ENCODE data around the gene PCP4L1. TPM values are rescaled to one million over a fixed set of nuclear protein-coding genes. Genes with fewer than 3 reads are reported as not detected.
A peak's percentile ranks its signal among the peaks of the same experiment; 100 is the strongest.

PCP4L1 gene
- total RNA-seq, 2 donors from 2014 or later = 7.6 to 10.1 TPM

GRCh38 chr1:161298116-161298515, 39.6 kb downstream of the PCP4L1 start:
- Histone ChIP-seq H3K27me3 (replicated peaks; ENCODE audit: insufficient read depth) (no peaks in the 10 kb centered on the region), H3K4me1 (replicated peaks) (no peaks in the 10 kb centered on the region), H3K36me3 (no peaks in the 10 kb centered on the region), H3K4me3 (no peak overlapping the region), H3K27ac (no peak overlapping the region), H3K9me3 (no peaks in the 10 kb centered on the region)
- TF ChIP-seq, protein P1, sequence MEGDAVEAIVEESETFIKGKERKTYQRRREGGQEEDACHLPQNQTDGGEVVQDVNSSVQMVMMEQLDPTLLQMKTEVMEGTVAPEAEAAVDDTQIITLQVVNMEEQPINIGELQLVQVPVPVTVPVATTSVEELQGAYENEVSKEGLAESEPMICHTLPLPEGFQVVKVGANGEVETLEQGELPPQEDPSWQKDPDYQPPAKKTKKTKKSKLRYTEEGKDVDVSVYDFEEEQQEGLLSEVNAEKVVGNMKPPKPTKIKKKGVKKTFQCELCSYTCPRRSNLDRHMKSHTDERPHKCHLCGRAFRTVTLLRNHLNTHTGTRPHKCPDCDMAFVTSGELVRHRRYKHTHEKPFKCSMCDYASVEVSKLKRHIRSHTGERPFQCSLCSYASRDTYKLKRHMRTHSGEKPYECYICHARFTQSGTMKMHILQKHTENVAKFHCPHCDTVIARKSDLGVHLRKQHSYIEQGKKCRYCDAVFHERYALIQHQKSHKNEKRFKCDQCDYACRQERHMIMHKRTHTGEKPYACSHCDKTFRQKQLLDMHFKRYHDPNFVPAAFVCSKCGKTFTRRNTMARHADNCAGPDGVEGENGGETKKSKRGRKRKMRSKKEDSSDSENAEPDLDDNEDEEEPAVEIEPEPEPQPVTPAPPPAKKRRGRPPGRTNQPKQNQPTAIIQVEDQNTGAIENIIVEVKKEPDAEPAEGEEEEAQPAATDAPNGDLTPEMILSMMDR (IDR thresholded peaks at IDR 0.05) = no peak
- TF ChIP-seq POLR2AphosphoS5 (IDR thresholded peaks at IDR 0.05) = no peak
- no peak for TF ChIP-seq POLR2A (IDR thresholded peaks at IDR 0.05)
- 91% methylated on average over 6 of the region's 6 CpGs for WGBS
- intact Hi-C loops (cut with DNase I) = no loop called here
- no peak for DNase-seq (ENCODE audit: low spot score)

GRCh38 chr1:161299347-161299746, 40.8 kb downstream of the PCP4L1 start:
- 70% methylated on average over 9 of the region's 9 CpGs for WGBS
- intact Hi-C loops (cut with DNase I) = no loop called here

GRCh38 chr1:161300478-161300877, 41.9 kb downstream of the PCP4L1 start:
- H3K9me3 ChIP-seq = no peaks in the 10 kb centered on the region
- 90% methylated on average over 4 of the region's 4 CpGs for WGBS

More at GRCh38 chr1:161299347-161299746, 40.8 kb downstream of the PCP4L1 start:
- Histone ChIP-seq H3K4me3 (no peak overlapping the region), H3K36me3 (no peaks in the 10 kb centered on the region), H3K27ac (no peak overlapping the region), H3K27me3 (replicated peaks; ENCODE audit: insufficient read depth) (no peaks in the 10 kb centered on the region), H3K4me1 (replicated peaks) (no peaks in the 10 kb centered on the region), H3K9me3 (no peaks in the 10 kb centered on the region)
- DNase-seq (ENCODE audit: low spot score) = no peak
- no peak for TF ChIP-seq POLR2AphosphoS5 (IDR thresholded peaks at IDR 0.05)
- no peak for TF ChIP-seq POLR2A (IDR thresholded peaks at IDR 0.05)

DNA sequence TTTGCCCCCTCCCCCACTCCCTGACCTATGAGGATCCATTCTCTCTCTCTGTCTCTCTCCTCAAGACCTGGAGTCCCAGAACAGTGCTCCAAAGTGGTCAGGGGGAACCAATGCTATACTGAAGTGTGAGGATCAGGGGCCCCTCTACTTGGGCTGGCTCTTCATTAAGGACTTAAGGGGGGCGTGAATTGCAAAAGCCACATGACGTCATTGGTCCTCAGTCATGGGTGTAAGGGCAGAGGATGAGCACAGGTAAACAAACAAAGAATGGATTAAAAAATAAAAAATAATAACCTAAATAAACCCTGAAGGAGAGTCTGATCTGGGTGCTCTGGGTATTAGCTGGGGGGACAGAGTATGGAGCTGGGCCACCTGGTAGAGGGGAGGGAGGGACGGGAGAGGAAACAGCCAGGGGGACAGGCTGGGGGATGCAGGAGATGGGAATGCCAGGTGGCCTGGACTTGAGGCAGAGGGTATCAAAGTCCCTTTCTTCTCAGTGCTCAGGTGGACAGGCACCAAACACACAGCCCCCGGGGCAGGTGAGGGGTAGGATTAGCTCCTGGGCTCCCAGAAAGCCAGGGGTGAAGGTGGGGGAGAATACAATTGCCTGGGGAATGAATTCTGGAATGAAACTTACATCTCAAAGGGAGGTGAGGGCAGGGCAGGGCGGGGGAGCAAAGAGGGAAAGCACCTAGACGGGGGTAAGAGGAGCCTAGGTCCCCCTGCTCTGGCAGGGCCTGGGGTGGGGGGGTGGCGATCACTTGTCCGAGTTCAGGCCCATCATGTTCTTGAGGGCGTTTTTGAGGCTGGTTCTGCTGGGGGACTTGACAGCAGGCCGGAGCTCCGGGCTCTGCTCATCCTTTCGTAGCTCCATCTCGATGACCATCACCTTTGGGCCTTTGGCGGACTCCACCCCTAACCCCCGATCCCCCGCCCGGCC, 46.7 kb downstream of the PCP4L1 start:
- DNase-seq (ENCODE audit: low spot score) = no peak
- intact Hi-C loops (cut with DNase I) = no loop called here
- WGBS = 9% methylated on average over 17 of the region's 17 CpGs

More at GRCh38 chr1:161300478-161300877, 41.9 kb downstream of the PCP4L1 start:
- Histone ChIP-seq H3K27me3 (replicated peaks; ENCODE audit: insufficient read depth) (no peaks in the 10 kb centered on the region), H3K4me3 (no peak overlapping the region), H3K27ac (no peak overlapping the region), H3K36me3 (no peaks in the 10 kb centered on the region), H3K4me1 (replicated peaks) (peaks cover 6% of the 10 kb centered on the region)
- intact Hi-C loops (cut with DNase I) = no loop called here
- DNase-seq (ENCODE audit: low spot score) = no peak
- no peak for TF ChIP-seq POLR2AphosphoS5 (IDR thresholded peaks at IDR 0.05)
- TF ChIP-seq, protein P1 (IDR thresholded peaks at IDR 0.05) = no peak
- no peak for TF ChIP-seq POLR2A (IDR thresholded peaks at IDR 0.05)

GRCh38 chr1:161305867-161306519, 47.4 kb downstream of the PCP4L1 start:
- peak; percentile 57 for TF ChIP-seq POLR2A (IDR thresholded peaks at IDR 0.05)
- TF ChIP-seq, protein P1 (IDR thresholded peaks at IDR 0.05) = peak in 2 of 4 experiments; percentile 29 to 39
- peak; percentile 87 for TF ChIP-seq POLR2AphosphoS5 (IDR thresholded peaks at IDR 0.05)
- intact Hi-C loops (cut with DNase I) = no loop called here
- Histone ChIP-seq H3K27ac (peak overlapping the region; percentile 33 to 54), H3K27me3 (replicated peaks; ENCODE audit: insufficient read depth) (no peaks in the 10 kb centered on the region), H3K4me3 (peak overlapping the region; percentile 59 to 67), H3K9me3 (no peaks in the 10 kb centered on the region), H3K4me1 (replicated peaks) (peaks cover 6% of the 10 kb centered on the region), H3K36me3 (no peaks in the 10 kb centered on the region)
- DNase-seq (ENCODE audit: low spot score) = peak; percentile 83
- under 1% methylated on average over 31 of the region's 31 CpGs for WGBS

More for the DNA sequence above, 46.7 kb downstream of the PCP4L1 start:
- Histone ChIP-seq H3K27ac (peak overlapping the region; percentile 33 to 54), H3K4me1 (replicated peaks) (peaks cover 6% of the 10 kb centered on the region), H3K27me3 (replicated peaks; ENCODE audit: insufficient read depth) (no peaks in the 10 kb centered on the region), H3K4me3 (peak overlapping the region; percentile 59 to 67), H3K36me3 (no peaks in the 10 kb centered on the region), H3K9me3 (no peaks in the 10 kb centered on the region)
- TF ChIP-seq POLR2A (IDR thresholded peaks at IDR 0.05) (no peak), POLR2AphosphoS5 (IDR thresholded peaks at IDR 0.05) (no peak)
- TF ChIP-seq, protein P1 (IDR thresholded peaks at IDR 0.05) = no peak

Measured in prostate gland (tissue), 2 donors.